Measurements from ENCODE around the gene NHERF2.

Gene NHERF2

GRCh38 chr16:1990351-1991134 lies 36.2 kb upstream of the NHERF2 start:
- no peak for DNase-seq (ENCODE audit: low read depth, low spot score)
- H3K4me3 ChIP-seq (ENCODE audit: low read depth, low read length), result no peak overlapping the region
- in situ Hi-C loops (cut with HindIII; ENCODE audit: low sequenced_read_pairs), result no loop called here
- no peak for TF ChIP-seq CTCF (IDR thresholded peaks at IDR 0.05; ENCODE audit: low read depth, low read length)

GRCh38 chr16:1991135-1991551 lies 35.6 kb upstream of the NHERF2 start:
- no peak for DNase-seq (ENCODE audit: low read depth, low spot score)
- in situ Hi-C loops (cut with HindIII; ENCODE audit: low sequenced_read_pairs), result no loop called here
- no peak overlapping the region for H3K4me3 ChIP-seq (ENCODE audit: low read depth, low read length)
- no peak for TF ChIP-seq CTCF (IDR thresholded peaks at IDR 0.05; ENCODE audit: low read depth, low read length)

GRCh38 chr16:1991588-1991947 lies 35.1 kb upstream of the NHERF2 start:
- no peak for TF ChIP-seq CTCF (IDR thresholded peaks at IDR 0.05; ENCODE audit: low read depth, low read length)
- no peak overlapping the region for H3K4me3 ChIP-seq (ENCODE audit: low read depth, low read length)
- DNase-seq (ENCODE audit: low read depth, low spot score), result no peak
- in situ Hi-C loops (cut with HindIII; ENCODE audit: low sequenced_read_pairs), result no loop called here

GRCh38 chr16:1991948-1992703 lies 34.6 kb upstream of the NHERF2 start:
- in situ Hi-C loops (cut with HindIII; ENCODE audit: low sequenced_read_pairs), result no loop called here
- DNase-seq (ENCODE audit: low read depth, low spot score), result peak; percentile 91
- no peak for TF ChIP-seq CTCF (IDR thresholded peaks at IDR 0.05; ENCODE audit: low read depth, low read length)
- H3K4me3 ChIP-seq (ENCODE audit: low read depth, low read length), result no peak overlapping the region

GRCh38 chr16:1992704-1993317 lies 33.9 kb upstream of the NHERF2 start:
- TF ChIP-seq CTCF (IDR thresholded peaks at IDR 0.05; ENCODE audit: low read depth, low read length), result no peak
- DNase-seq (ENCODE audit: low read depth, low spot score), result no peak
- in situ Hi-C loops (cut with HindIII; ENCODE audit: low sequenced_read_pairs), result no loop called here
- no peak overlapping the region for H3K4me3 ChIP-seq (ENCODE audit: low read depth, low read length)

- no peak overlapping the region for H3K4me3 ChIP-seq (ENCODE audit: low read depth, low read length)
- in situ Hi-C loops (cut with HindIII; ENCODE audit: low sequenced_read_pairs), result no loop called here
- TF ChIP-seq CTCF (IDR thresholded peaks at IDR 0.05; ENCODE audit: low read depth, low read length), result no peak
- DNase-seq (ENCODE audit: low read depth, low spot score), result no peak
Measured at GRCh38 chr16:1993731-1994131, 33.0 kb upstream of the NHERF2 start.

Data from astrocyte of the spinal cord (primary cell).